H9 (cell line): Measurements from ENCODE around the gene ZNF106. TPM values are rescaled to one million over a fixed set of nuclear protein-coding genes. Genes with fewer than 3 reads are reported as not detected.

Source experiments
- DNase-seq: peaks from one replicate; pipeline ENCODE4 v3.0.0-alpha.2; 2017
- H2AFZ ChIP-seq: one replicate; pipeline ENCODE4 v1.6.1; 2013; ENCODE audit warnings: mild to moderate bottlenecking, low read length, control low read depth, moderate library complexity
- H2AK5ac ChIP-seq: 2 replicates; pipeline ENCODE4 v1.6.1; 2013; ENCODE audit warnings: low read length, control low read depth, mixed read lengths; ENCODE audit not compliant: insufficient read length
- H2BK120ac ChIP-seq: one replicate; pipeline ENCODE4 v1.6.1; 2013; ENCODE audit warnings: low read depth, mild to moderate bottlenecking, low read length, control low read depth, inconsistent platforms; ENCODE audit not compliant: poor library complexity, severe bottlenecking
- H2BK12ac ChIP-seq: 2 replicates; pipeline ENCODE4 v1.6.1; 2013; ENCODE audit warnings: low read length, control low read depth, mixed read lengths, low read depth; ENCODE audit not compliant: insufficient read length
- H2BK15ac ChIP-seq: 2 replicates; pipeline ENCODE4 v1.6.1; 2013; ENCODE audit warnings: low read depth, low read length, control low read depth
- H2BK20ac ChIP-seq: one replicate; pipeline ENCODE4 v1.6.1; 2013; ENCODE audit warnings: low read depth, mild to moderate bottlenecking, low read length, control low read depth, inconsistent platforms; ENCODE audit not compliant: poor library complexity, severe bottlenecking
- H2BK5ac ChIP-seq: 2 replicates; pipeline ENCODE4 v1.6.1; 2013; ENCODE audit warnings: low read length, control low read depth, mixed read lengths; ENCODE audit not compliant: insufficient read length
- H3K14ac ChIP-seq: 2 replicates; pipeline ENCODE4 v1.6.1; 2013; ENCODE audit warnings: low read length, control low read depth; ENCODE audit not compliant: insufficient read depth
- H3K18ac ChIP-seq: 2 replicates; pipeline ENCODE4 v1.6.1; 2013; ENCODE audit warnings: low read depth, mild to moderate bottlenecking, mixed read lengths, low read length, control low read depth; ENCODE audit not compliant: insufficient read length
- H3K23ac ChIP-seq: 2 replicates; pipeline ENCODE4 v1.6.1; 2013; ENCODE audit warnings: low read length, control low read depth, mixed read lengths, low read depth; ENCODE audit not compliant: insufficient read length
- H3K23me2 ChIP-seq: 2 replicates; pipeline ENCODE4 v1.6.1; 2013; ENCODE audit warnings: low read depth, mild to moderate bottlenecking, mixed read lengths, low read length, control low read depth; ENCODE audit not compliant: insufficient read length, poor library complexity, severe bottlenecking
- H3K27ac ChIP-seq: 2 replicates; pipeline ENCODE4 v1.5.1; 2013; ENCODE audit warnings: low read length, control low read depth, mixed read lengths, low read depth; ENCODE audit not compliant: insufficient read length
- H3K27me3 ChIP-seq: 2 replicates; pipeline ENCODE4 v1.6.1; 2013; ENCODE audit warnings: low read length, control low read depth, inconsistent platforms; ENCODE audit not compliant: insufficient read depth
- H3K4ac ChIP-seq: 2 replicates; pipeline ENCODE4 v1.6.1; 2013; ENCODE audit warnings: low read depth, mild to moderate bottlenecking, control low read depth, inconsistent platforms, low read length, moderate library complexity
- H3K4me1 ChIP-seq: 2 replicates; pipeline ENCODE4 v1.6.1; 2013; ENCODE audit warnings: low read length, control low read depth, inconsistent platforms; ENCODE audit not compliant: insufficient read depth
- H3K4me2 ChIP-seq: 2 replicates; pipeline ENCODE4 v1.6.1; 2013; ENCODE audit warnings: low read length, control low read depth, mixed read lengths; ENCODE audit not compliant: insufficient read length, insufficient read depth
- H3K56ac ChIP-seq: 2 replicates; pipeline ENCODE4 v1.6.1; 2013; ENCODE audit warnings: low read depth, mild to moderate bottlenecking, mixed read lengths, low read length, control low read depth; ENCODE audit not compliant: insufficient read length
- H3K79me1 ChIP-seq: 2 replicates; pipeline ENCODE4 v1.6.1; 2013; ENCODE audit warnings: low read depth, mild to moderate bottlenecking, moderate library complexity, low read length, control low read depth, inconsistent platforms; ENCODE audit not compliant: insufficient read depth, poor library complexity, severe bottlenecking
- H3K79me2 ChIP-seq: 2 replicates; pipeline ENCODE4 v1.6.1; 2013; ENCODE audit warnings: low read length, control low read depth, inconsistent platforms; ENCODE audit not compliant: insufficient read depth
- H3K9ac ChIP-seq: 2 replicates; pipeline ENCODE4 v1.6.1; 2013; ENCODE audit warnings: low read length, control low read depth, mixed read lengths; ENCODE audit not compliant: insufficient read length; ENCODE audit errors: extremely low read depth
- H3K9me3 ChIP-seq: one replicate; pipeline ENCODE4 v1.6.1; 2013; ENCODE audit warnings: low read depth, low read length, inconsistent platforms; ENCODE audit not compliant: control insufficient read depth
- H3T11ph ChIP-seq: one replicate; pipeline ENCODE4 v1.6.1; 2013; ENCODE audit warnings: mild to moderate bottlenecking, low read length, control low read depth, inconsistent platforms
- H4K20me1 ChIP-seq: one replicate; pipeline ENCODE4 v1.6.1; 2013; ENCODE audit not compliant: control insufficient read depth, insufficient read length, insufficient read depth
- H4K5ac ChIP-seq: 2 replicates; pipeline ENCODE4 v1.6.1; 2013; ENCODE audit warnings: low read depth, mild to moderate bottlenecking, mixed read lengths, low read length, control low read depth; ENCODE audit not compliant: insufficient read length
- H4K8ac ChIP-seq: replicated peaks from 2 replicates; pipeline ENCODE4 v1.6.1; 2013; ENCODE audit warnings: low read length, control low read depth, mixed read lengths, low read depth; ENCODE audit not compliant: insufficient read length
- H4K91ac ChIP-seq: 2 replicates; pipeline ENCODE4 v1.6.1; 2013; ENCODE audit warnings: low read depth, mild to moderate bottlenecking, moderate library complexity, mixed read lengths, low read length, control low read depth; ENCODE audit not compliant: insufficient read length
- H3K27ac Mint-ChIP-seq, 3 experiments: 2 replicates in 2 of 3; 3 replicates in 1 of 3; pipeline ENCODE4 v1.8.0; 2020 to 2021; ENCODE audit warnings: mixed read lengths in 3 of 3, mild to moderate bottlenecking in 1 of 3, moderate library complexity in 1 of 3
- H3K27me3 Mint-ChIP-seq: 2 replicates; pipeline ENCODE4 v1.8.0; 2021; ENCODE audit warnings: low read depth, mild to moderate bottlenecking, moderate library complexity, mixed read lengths
- H3K36me3 Mint-ChIP-seq, 3 experiments: 2 replicates in 2 of 3; 3 replicates in 1 of 3; pipeline ENCODE4 v1.8.0; 2020 to 2021; ENCODE audit warnings: low read depth in 3 of 3, mixed read lengths in 3 of 3; ENCODE audit not compliant: insufficient read depth in 1 of 3
- H3K4me1 Mint-ChIP-seq, 2 experiments: 2 replicates each; pipeline ENCODE4 v1.8.0; 2020; ENCODE audit warnings: mixed read lengths in 2 of 2
- H3K4me3 Mint-ChIP-seq, 2 experiments: 2 replicates in 1 of 2; 3 replicates in 1 of 2; pipeline ENCODE4 v1.8.0; 2020 to 2021; ENCODE audit warnings: mild to moderate bottlenecking in 2 of 2, mixed read lengths in 2 of 2, moderate library complexity in 1 of 2
- H3K9me3 Mint-ChIP-seq, 2 experiments: 2 replicates in 1 of 2; 3 replicates in 1 of 2; pipeline ENCODE4 v1.8.0; 2020; ENCODE audit warnings: mild to moderate bottlenecking in 2 of 2, mixed read lengths in 2 of 2, moderate library complexity in 1 of 2
- CTCF ChIP-seq: fragments of 200-600 bp; sonication (generic); conservative IDR thresholded peaks from 3 replicates; pipeline ENCODE4 v1.8.0; 2021; ENCODE audit warnings: antibody characterized with exemption, mild to moderate bottlenecking
- WGBS: extraction: QIAGEN DNeasy Blood & Tissue Kit; methylation state at CpG from one replicate; pipeline ENCODE4 v1.1.7; 2013; ENCODE audit warnings: missing lambda C conversion rate, low lambda C conversion rate, mixed read lengths; ENCODE audit not compliant: insufficient read length; ENCODE audit errors: extremely low coverage; 5-methylcytosine and 5-hydroxymethylcytosine counted together
- total RNA-seq: library from RNA; stranded (reverse); gene quantifications from 2 replicates; pipeline ENCODE4 v1.2.1, GENCODE V29; 2021

The ZNF106 gene
- total RNA-seq, 1 experiment from 2014 or later: 55.0 TPM

GRCh38 chr15:42483677-42484076, 7.3 kb downstream of the ZNF106 start:
- H2BK20ac ChIP-seq: no peak overlapping the region
- DNase-seq: no peak
- no peak overlapping the region for H3K27ac ChIP-seq
- no peak overlapping the region for H2BK120ac ChIP-seq
- H3K4ac ChIP-seq: no peak overlapping the region
- no peaks in the 10 kb centered on the region for H3K9me3 ChIP-seq
- H2AFZ ChIP-seq: no peak overlapping the region
- H3K18ac ChIP-seq: no peak overlapping the region
- no peak overlapping the region for H2BK12ac ChIP-seq
- H3K27me3 ChIP-seq: no peaks in the 10 kb centered on the region
- no peak overlapping the region for H2BK5ac ChIP-seq
- Mint-ChIP-seq H3K27me3 (no peaks in the 10 kb centered on the region), H3K4me1 (peaks cover 0 to 4% of the 10 kb centered on the region in 2 experiments; a peak in 1 of 4 replicates), H3K36me3 (peaks cover 0 to 4% (median 2%) of the 10 kb centered on the region in 3 experiments; a peak in 4 of 7 replicates), H3K27ac (peak overlapping the region in 1 of 3 experiments; percentile 0; a peak in 1 of 7 replicates), H3K4me3 (no peak overlapping the region), H3K9me3 (no peaks in the 10 kb centered on the region)
- H3K79me1 ChIP-seq: no peaks in the 10 kb centered on the region
- H3K14ac ChIP-seq: no peak overlapping the region
- no peak overlapping the region for H3K56ac ChIP-seq
- H3K23ac ChIP-seq: no peak overlapping the region
- H3T11ph ChIP-seq: no peak overlapping the region
- no peak overlapping the region for H3K9ac ChIP-seq
- TF ChIP-seq CTCF: no peak
- H2BK15ac ChIP-seq: no peak overlapping the region
- WGBS: no CpG with 5 or more reads among the region's 1 CpG
- H4K8ac ChIP-seq: no peak overlapping the region
- H3K23me2 ChIP-seq: no peaks in the 10 kb centered on the region
- no peak overlapping the region for H4K91ac ChIP-seq
- H4K20me1 ChIP-seq: no peaks in the 10 kb centered on the region
- no peak overlapping the region for H2AK5ac ChIP-seq
- no peak overlapping the region for H3K4me2 ChIP-seq
- no peak overlapping the region for H4K5ac ChIP-seq
- no peaks in the 10 kb centered on the region for H3K4me1 ChIP-seq
- 0 out of 2 replicates have a peak, but pooled peaks cover 3% of the 10 kb centered on the region for H3K79me2 ChIP-seq
